ENCODE data around the gene GATA2. TPM values are rescaled to one million over a fixed set of nuclear protein-coding genes. Genes with fewer than 3 reads are reported as not detected.

GATA2 gene
- total and polyA plus RNA-seq, 2 donors (not counting 1 experiment from before 2014, with no cell fraction given): 0.27 TPM; not detected in 1

GRCh38 chr3:128445357-128445756 is 47.6 kb downstream of the GATA2 start:
- Histone ChIP-seq H3K79me2 (ENCODE audit: control insufficient read depth, insufficient read depth, low read length) (no peaks in the 10 kb centered on the region), H3K27me3 (replicated peaks in 1 of 4; ENCODE audit: control extremely low read depth in 1 of 4, control insufficient read depth in 3 of 4, insufficient read depth in 4 of 4, low read length in 3 of 4) (peaks cover 0 to 7% (median 0%) of the 10 kb centered on the region in 4 experiments), H3K36me3 (replicated peaks in 1 of 2; ENCODE audit: control extremely low read depth in 1 of 2, control insufficient read depth in 1 of 2, extremely low read depth in 1 of 2, insufficient read depth in 2 of 2, low read length in 1 of 2) (no peaks in the 10 kb centered on the region), H3K4me3 (ENCODE audit: control extremely low read depth in 1 of 5, extremely low read depth in 1 of 5, insufficient read depth in 1 of 5, low read depth in 2 of 5, low read length in 4 of 5) (no peak overlapping the region), H3K9me3 (ENCODE audit: control extremely low read depth in 1 of 3, control insufficient read depth in 2 of 3, insufficient read depth in 1 of 3, low read length in 2 of 3) (peaks cover 0 to 22% (median 0%) of the 10 kb centered on the region in 3 donors), H2AFZ (ENCODE audit: insufficient read depth, low read depth, low read length, poor library complexity, severe bottlenecking) (no peak overlapping the region), H3K27ac (ENCODE audit: low read length in 2 of 2) (no peak overlapping the region), H3K9ac (ENCODE audit: low read length) (no peak overlapping the region), H4K20me1 (ENCODE audit: control insufficient read depth, insufficient read depth, low read length, poor library complexity, severe bottlenecking) (no peaks in the 10 kb centered on the region), H3K4me1 (ENCODE audit: control insufficient read depth in 2 of 2, insufficient read depth in 2 of 2, low read length in 2 of 2) (no peaks in the 10 kb centered on the region), H3K4me2 (replicated peaks; ENCODE audit: low read depth, low read length, poor library complexity, severe bottlenecking) (no peak overlapping the region)
- H3K27ac Mint-ChIP-seq: no peak overlapping the region
- ChIA-PET POLR2A (no interaction called here), CTCF (no interaction called here)
- WGBS (ENCODE audit: insufficient coverage): 92% methylated on average over 1 of the region's 1 CpG
- H3K4me3 Mint-ChIP-seq: no peak overlapping the region
- TF ChIP-seq CTCF (IDR thresholded peaks at IDR 0.05): no peak
- TF ChIP-seq EZH2 (IDR thresholded peaks at IDR 0.05; ENCODE audit: borderline replicate concordance, insufficient read depth, low read depth, low read length, poor library complexity, severe bottlenecking): no peak
- H3K4me1 Mint-ChIP-seq: peaks cover 6% of the 10 kb centered on the region
- no peak for DNase-seq
- no peak for ATAC-seq (ENCODE audit: low read depth)
- peaks cover 12% of the 10 kb centered on the region for H3K9me3 Mint-ChIP-seq (ENCODE audit: insufficient read depth)
- intact Hi-C loops (cut with micrococcal nuclease): no loop called here
- H3K27me3 Mint-ChIP-seq: peaks cover 26% of the 10 kb centered on the region

GRCh38 chr3:128443771-128444170 is 49.2 kb downstream of the GATA2 start:
- Histone ChIP-seq H2AFZ (ENCODE audit: insufficient read depth, low read depth, low read length, poor library complexity, severe bottlenecking) (no peak overlapping the region), H3K79me2 (ENCODE audit: control insufficient read depth, insufficient read depth, low read length) (no peaks in the 10 kb centered on the region), H4K20me1 (ENCODE audit: control insufficient read depth, insufficient read depth, low read length, poor library complexity, severe bottlenecking) (no peaks in the 10 kb centered on the region), H3K4me1 (ENCODE audit: control insufficient read depth in 2 of 2, insufficient read depth in 2 of 2, low read length in 2 of 2) (no peaks in the 10 kb centered on the region), H3K4me3 (ENCODE audit: control extremely low read depth in 1 of 5, extremely low read depth in 1 of 5, insufficient read depth in 1 of 5, low read depth in 2 of 5, low read length in 4 of 5) (no peak overlapping the region), H3K9ac (ENCODE audit: low read length) (no peak overlapping the region), H3K4me2 (replicated peaks; ENCODE audit: low read depth, low read length, poor library complexity, severe bottlenecking) (no peak overlapping the region), H3K27ac (ENCODE audit: low read length in 2 of 2) (no peak overlapping the region), H3K9me3 (ENCODE audit: control extremely low read depth in 1 of 3, control insufficient read depth in 2 of 3, insufficient read depth in 1 of 3, low read length in 2 of 3) (peaks cover 0 to 19% (median 0%) of the 10 kb centered on the region in 3 donors), H3K36me3 (replicated peaks in 1 of 2; ENCODE audit: control extremely low read depth in 1 of 2, control insufficient read depth in 1 of 2, extremely low read depth in 1 of 2, insufficient read depth in 2 of 2, low read length in 1 of 2) (no peaks in the 10 kb centered on the region), H3K27me3 (replicated peaks in 1 of 4; ENCODE audit: control extremely low read depth in 1 of 4, control insufficient read depth in 3 of 4, insufficient read depth in 4 of 4, low read length in 3 of 4) (peaks cover 0 to 8% (median 0%) of the 10 kb centered on the region in 4 experiments)
- no peak overlapping the region for H3K27ac Mint-ChIP-seq
- DNase-seq (no peak), ATAC-seq (ENCODE audit: low read depth) (no peak)
- CTCF ChIA-PET: no interaction called here
- H3K4me3 Mint-ChIP-seq: no peak overlapping the region
- H3K27me3 Mint-ChIP-seq: peaks cover 29% of the 10 kb centered on the region
- POLR2A ChIA-PET: no interaction called here
- peaks cover 5% of the 10 kb centered on the region for H3K4me1 Mint-ChIP-seq
- intact Hi-C loops (cut with micrococcal nuclease): no loop called here
- TF ChIP-seq CTCF (IDR thresholded peaks at IDR 0.05) (no peak), EZH2 (IDR thresholded peaks at IDR 0.05; ENCODE audit: borderline replicate concordance, insufficient read depth, low read depth, low read length, poor library complexity, severe bottlenecking) (no peak)
- peaks cover 12% of the 10 kb centered on the region for H3K9me3 Mint-ChIP-seq (ENCODE audit: insufficient read depth)
- 56% methylated on average over 3 of the region's 3 CpGs for WGBS (ENCODE audit: insufficient coverage)

All from B cell (primary cell).